K562 (cell line): ENCODE measurements around the gene HMBS.

Source experiments
- ARNT ChIP-seq, 2 experiments: fragments of 450-650 bp; IDR thresholded peaks; 2 replicates each; pipeline ENCODE4 v1.6.1; 2016; ENCODE audit warnings: mild to moderate bottlenecking in 1 of 2
- CBX1 ChIP-seq: sonication (generic); IDR thresholded peaks from 2 replicates; pipeline ENCODE4 v1.6.1; 2016; ENCODE audit warnings: antibody characterized with exemption, low read depth, mild to moderate bottlenecking
- EP300 ChIP-seq: IDR thresholded peaks from 2 replicates; pipeline ENCODE4 v1.6.1; 2012; ENCODE audit warnings: low read length, improper control_type of control experiment
- KAT2B ChIP-seq: IDR thresholded peaks from one replicate; pipeline ENCODE4 v1.6.1; 2012; ENCODE audit warnings: low read depth, mild to moderate bottlenecking, control low read depth, inconsistent platforms, low read length, moderate library complexity
- POLR3A ChIP-seq: IDR thresholded peaks from 2 replicates; pipeline ENCODE4 v1.6.1; 2011; ENCODE audit warnings: borderline replicate concordance, mild to moderate bottlenecking, moderate library complexity; ENCODE audit not compliant: insufficient read length, insufficient read depth; ENCODE audit errors: extremely low read depth
- PPARD ChIP-seq: fragments of 250-450 bp; sonication (Bioruptor Pico); IDR thresholded peaks from 2 replicates; pipeline ENCODE4 v1.8.0; 2022; ENCODE audit warnings: inconsistent platforms, mild to moderate bottlenecking, moderate library complexity
- RNF2 ChIP-seq: sonication (generic); IDR thresholded peaks from 2 replicates; pipeline ENCODE4 v1.6.1; 2016
- TAF1 ChIP-seq: IDR thresholded peaks from 2 replicates; pipeline ENCODE4 v1.6.1; 2011; ENCODE audit warnings: mild to moderate bottlenecking, low read length, moderate library complexity; ENCODE audit not compliant: insufficient read depth, control insufficient read depth, severe bottlenecking; ENCODE audit errors: extremely low read depth
- TARDBP ChIP-seq: fragments of 450-650 bp; IDR thresholded peaks from 2 replicates; pipeline ENCODE4 v1.6.1; 2016
- TRIM24 ChIP-seq, 2 experiments: fragments of 450-650 bp; IDR thresholded peaks; 2 replicates each; pipeline ENCODE4 v1.6.1; 2016
- ZNF644 ChIP-seq: fragments of 200-800 bp; sonication (Bioruptor generic); IDR thresholded peaks from 2 replicates; pipeline ENCODE4 v1.6.1; 2016; ENCODE audit warnings: low read depth, missing genetic modification characterization, missing compliant biosample characterization
- TF ChIP-seq, protein P1 (sequence below): fragments of 250-450 bp; sonication (Bioruptor Pico); IDR thresholded peaks from 2 replicates; pipeline ENCODE4 v1.8.0; 2022; ENCODE audit warnings: inconsistent platforms

DNA sequence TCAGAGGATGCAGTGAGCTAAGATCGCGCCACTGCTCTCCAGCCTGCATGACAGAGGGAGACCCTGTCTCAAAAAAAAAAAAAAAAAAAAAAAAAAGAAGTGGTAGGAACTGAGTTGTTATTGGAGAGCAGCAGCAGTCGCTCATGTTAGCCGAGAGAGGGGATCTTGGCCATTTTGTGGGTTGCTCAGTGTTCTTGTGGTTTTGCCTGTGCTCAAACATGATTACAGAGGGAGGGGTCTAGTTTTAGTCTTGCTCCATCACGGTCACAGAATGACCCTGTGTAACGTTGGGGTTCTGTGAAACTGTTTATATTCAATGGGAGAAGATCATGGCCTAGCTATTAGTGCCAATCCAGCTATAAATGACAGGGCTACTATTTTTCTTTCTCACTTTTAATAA is 15.0 kb downstream of the HMBS start:
- TF ChIP-seq TARDBP (no peak), EP300 (no peak), ZNF644 (tag) (no peak), TRIM24 (IDR thresholded peaks at IDR 0.05) (no peak), CBX1 (no peak), TAF1 (no peak), POLR3A (no peak), PPARD (CRISPR knock-in tag) (no peak), ARNT (IDR thresholded peaks at IDR 0.05) (no peak), KAT2B (no peak), RNF2 (no peak)
- TF ChIP-seq, protein P1, sequence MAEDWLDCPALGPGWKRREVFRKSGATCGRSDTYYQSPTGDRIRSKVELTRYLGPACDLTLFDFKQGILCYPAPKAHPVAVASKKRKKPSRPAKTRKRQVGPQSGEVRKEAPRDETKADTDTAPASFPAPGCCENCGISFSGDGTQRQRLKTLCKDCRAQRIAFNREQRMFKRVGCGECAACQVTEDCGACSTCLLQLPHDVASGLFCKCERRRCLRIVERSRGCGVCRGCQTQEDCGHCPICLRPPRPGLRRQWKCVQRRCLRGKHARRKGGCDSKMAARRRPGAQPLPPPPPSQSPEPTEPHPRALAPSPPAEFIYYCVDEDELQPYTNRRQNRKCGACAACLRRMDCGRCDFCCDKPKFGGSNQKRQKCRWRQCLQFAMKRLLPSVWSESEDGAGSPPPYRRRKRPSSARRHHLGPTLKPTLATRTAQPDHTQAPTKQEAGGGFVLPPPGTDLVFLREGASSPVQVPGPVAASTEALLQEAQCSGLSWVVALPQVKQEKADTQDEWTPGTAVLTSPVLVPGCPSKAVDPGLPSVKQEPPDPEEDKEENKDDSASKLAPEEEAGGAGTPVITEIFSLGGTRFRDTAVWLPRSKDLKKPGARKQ: no peak
